HG03354 (cell line): ENCODE measurements around the gene AMFR.

Experiments used
- ATAC-seq: cut with Tn5 transposase; IDR thresholded peaks from one replicate; pipeline ENCODE4 v1.9.1; 2021; ENCODE audit warnings: mild to moderate bottlenecking; ENCODE audit not compliant: unreplicated experiment, poor library complexity, severe bottlenecking

The AMFR gene

DNA sequence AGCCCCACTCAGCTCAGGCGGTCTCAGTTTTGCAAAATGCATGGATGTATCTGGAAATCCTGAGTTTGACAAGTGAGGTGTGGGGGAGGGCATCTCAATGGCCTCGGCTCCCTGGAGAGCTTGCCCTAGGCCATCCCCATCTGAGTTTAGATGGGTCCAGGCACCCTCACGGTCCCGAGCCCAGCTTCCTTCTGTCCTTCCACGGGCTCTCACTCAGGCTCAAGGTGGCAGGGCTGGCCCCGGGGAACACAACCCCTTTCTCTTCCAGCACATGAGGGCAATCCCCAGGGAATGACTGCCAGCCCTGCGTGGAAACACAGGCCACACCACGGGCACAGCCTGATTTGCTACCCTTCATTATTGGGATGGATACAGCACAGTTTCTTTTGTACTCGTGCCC, 58.4 kb downstream of the AMFR start:
- ATAC-seq, result no peak

DNA sequence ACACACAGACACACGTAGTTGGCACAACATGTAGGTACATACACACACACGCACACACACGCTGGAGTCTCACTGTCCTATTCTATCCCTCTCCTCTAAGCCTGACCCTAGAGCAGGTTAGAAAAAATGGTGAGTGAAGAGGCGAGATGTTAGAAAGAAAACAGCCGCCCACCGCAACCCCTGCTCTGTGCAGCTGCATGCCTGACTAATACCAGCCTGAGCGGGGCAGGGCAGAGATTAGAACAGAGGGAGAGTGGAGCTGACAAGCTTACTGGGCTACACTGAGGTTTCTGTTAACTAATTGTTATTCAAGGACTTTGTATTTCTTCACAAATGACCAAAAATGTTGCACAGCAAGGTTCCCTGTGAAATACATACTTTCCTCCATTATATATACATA, 59.8 kb downstream of the AMFR start:
- ATAC-seq, result no peak

DNA sequence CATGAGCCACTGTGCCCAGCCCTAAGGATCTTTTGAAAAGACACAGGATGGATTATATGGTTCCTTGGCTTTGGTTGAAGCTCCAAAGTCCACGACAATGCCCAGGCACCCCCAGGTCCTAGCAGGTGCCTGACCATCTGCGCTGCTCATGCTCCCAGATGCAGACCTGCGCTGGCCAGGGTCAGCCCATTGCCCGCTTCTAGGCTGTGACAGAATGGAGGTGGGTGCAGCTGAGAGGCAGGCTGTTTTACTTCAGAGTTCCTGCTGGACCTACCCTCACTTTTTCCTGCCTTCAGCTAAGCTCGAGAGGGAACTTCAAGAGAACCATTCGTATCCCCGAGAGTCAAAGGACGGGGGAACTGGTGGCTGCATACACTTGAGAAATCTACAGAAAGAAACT, 60.5 kb downstream of the AMFR start:
- ATAC-seq, result no peak

DNA sequence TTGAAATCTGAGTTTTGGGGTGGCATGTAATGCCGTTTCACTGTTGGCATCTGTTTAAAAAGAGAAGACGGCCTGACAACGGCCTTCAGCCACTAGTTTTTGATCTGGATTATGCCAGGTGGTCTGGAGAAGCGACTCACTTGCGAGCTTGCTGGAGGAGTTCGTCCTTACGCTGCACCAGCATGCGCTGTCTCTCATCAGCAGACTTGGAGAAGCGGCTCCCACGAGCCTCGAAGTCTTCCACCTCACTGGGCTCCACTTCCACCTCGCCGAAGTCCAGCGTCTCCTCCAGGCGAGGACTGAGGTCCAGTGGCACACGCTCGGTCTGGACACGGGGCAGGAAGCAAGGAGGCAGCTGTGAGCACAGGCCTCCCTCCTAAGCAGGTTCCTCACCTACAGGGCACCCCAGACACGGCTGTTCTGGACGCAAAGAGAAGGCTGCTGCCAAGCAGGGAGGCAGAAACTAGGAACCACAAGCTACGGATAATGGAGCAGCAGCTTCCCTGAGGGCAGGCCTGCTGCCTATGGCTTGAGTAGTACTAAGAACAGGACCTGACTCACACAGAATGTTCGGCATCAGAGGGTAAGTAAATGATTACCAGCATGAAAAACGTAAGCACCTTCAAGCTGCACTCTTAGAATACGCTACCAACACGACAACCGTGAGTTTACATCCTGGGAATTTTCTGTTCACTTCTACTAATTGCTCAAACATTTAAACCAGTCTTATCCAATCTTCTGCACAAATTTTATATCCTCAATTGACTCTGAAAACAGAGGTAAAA, 61.4 kb downstream of the AMFR start:
- ATAC-seq, result no peak

DNA sequence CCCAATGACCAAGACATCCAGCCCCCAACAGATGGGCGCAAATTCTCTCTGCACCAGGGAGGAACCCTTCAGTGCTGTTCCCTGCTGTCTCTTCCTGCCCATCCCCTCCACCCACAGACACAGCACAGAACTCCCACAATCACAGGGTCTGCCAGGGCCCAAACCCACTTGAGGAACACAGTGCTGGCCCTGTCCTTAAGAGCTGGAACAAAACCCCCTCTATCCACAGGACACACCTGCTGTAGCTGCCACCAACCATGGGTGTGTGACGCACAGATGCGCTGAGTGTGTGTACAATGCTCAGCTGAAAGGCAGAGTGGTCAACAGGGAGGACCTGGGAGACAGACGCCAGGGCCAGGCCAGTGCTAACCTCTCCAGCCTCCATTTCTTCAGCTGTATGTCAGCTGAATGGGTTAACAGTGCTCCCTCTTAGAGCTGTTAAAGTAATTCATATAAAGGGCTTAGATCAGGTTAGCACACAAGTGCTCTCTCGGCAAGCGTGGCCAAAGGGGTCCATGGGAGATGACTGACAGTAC, 62.1 kb downstream of the AMFR start:
- no peak for ATAC-seq

DNA sequence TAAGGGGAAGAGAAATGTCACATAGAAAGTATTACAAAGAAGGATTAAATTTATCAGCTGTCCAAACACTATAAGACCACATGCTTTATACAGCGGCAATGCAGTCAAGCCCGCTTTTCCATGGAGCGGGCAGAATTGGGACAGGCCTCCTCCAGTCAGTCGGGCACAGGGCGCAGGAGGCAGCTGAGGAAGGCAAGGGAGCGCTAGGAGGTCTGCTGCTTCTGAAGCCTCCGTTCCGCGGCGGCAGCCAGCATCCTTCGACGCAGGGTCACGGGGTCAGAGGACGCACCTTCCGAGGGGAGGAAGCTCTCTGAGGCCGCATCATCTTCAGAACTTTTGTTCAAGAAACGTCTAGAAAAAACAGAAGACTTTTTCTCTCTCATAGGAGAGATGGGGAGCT, 62.6 kb downstream of the AMFR start:
- no peak for ATAC-seq

DNA sequence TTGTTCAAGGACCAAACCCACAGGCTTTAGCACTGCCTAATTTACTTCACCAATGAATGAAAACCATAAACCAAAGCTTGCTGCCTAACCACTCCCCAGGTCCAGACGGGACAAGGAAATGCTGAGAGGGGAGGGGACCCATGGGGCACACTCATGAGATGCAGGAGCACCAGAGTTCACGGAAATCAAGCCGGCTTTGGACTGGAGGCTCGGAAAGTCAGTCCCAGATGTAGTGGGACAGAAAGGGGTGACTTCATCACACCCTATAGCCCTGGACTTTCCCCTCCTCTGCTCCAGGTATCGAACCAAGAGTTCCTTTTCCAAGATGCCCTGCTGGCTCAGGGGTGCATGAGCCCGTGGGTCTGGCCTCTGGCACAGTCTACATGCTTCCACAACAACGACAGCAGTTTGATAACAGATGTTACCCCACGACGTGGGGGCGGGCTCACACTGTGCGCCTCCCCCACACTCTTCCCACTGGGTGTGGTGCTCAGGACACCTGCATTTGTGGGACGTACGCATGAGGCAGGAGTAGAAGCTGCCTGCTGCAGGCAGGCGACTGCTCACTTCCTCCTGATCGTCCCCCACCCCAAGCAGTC, 63.2 kb downstream of the AMFR start:
- ATAC-seq, result no peak

DNA sequence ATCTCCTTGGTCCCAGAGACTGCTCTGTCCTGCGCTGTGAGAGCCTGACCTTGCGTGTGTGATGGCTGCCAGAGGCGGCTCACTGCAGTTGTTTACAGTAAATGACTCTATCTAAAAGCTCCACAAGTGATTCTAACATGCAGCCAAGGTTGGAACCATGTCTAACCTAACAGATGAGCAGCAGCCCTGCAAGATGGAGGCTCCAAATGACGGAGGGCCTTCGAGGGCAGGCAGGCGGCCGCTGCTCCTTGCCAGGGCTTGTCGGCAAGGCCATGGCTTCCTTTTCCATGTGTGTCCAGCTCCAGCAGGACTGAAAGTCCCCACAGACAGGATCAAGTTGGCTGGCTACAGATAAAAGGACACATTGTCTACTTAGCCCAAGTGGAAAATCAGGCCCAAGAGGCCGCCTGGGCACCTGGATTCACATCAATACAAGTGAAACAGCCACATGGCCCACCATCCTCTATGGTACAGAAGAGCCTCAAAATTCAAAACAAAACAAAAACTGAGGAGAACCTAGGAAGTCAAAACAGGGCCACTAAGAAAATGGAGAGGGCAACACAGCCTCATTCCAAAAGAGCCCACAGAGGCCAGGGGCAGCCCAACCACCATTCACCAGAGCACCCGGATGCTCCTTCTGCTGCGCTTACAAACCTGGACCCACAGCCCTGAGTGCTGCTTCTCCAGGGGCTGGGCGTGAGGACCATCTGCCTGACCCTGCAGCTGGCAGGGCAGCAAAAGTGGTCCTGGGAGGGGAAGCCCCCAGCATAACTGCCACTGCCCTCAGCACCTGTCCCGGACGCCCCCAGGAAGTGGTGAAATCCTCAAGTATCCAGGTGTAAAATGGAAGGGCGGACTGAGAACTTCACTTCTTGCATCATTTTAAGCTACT, 65.0 kb downstream of the AMFR start:
- ATAC-seq, result no peak

DNA sequence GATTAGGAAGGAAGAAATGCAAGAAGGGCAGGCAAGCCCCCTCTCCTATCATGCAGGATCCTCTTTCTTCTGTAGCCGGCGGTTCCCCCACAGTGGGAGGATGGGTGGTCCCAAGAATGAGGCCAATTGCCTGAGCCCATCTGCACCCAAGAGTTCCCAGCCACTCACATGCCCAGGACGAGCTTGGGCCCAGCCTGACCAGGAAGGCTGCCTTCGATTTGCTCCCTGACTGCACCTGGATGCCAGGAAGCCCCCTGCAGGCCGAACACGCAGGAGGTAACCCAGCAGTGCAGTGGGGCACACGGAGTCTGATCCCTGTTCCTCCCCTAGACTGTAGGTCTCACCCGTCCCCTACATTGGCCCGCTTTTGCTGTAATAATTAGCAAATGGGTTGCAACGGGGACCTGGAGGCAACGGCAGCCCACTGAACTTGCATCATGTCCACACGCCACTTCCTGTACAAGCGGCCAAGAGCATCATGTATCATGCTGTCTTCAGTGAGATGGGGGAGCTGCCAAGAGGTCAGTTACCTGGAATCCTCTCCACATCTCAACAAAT, 67.5 kb downstream of the AMFR start:
- ATAC-seq, result no peak

DNA sequence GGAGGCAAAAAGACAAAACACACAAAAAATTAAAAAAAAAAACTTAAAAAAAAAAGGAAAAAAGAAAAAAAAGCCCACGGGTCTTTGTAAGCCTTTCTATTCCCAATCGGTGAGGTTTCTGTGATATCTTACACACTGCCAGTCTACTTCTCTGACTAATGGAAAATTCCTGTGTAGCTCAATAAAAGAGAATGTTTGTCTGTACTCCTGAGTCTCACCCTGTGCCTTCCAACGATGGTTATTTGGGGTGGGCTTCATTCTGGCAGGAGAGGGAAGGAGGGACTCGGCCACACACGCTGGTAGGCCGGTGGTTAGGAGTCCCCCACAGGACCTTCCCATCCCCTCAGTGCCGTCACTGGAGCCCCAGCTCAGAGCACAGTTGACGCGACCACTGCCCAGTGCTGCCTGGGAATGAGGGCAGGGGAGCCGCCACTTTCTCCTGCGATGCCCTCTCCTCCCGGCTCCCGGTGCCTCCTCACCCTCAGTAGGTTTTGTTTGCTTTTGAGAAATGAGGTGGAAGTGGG, 68.0 kb downstream of the AMFR start:
- peak; percentile 12 for ATAC-seq

DNA sequence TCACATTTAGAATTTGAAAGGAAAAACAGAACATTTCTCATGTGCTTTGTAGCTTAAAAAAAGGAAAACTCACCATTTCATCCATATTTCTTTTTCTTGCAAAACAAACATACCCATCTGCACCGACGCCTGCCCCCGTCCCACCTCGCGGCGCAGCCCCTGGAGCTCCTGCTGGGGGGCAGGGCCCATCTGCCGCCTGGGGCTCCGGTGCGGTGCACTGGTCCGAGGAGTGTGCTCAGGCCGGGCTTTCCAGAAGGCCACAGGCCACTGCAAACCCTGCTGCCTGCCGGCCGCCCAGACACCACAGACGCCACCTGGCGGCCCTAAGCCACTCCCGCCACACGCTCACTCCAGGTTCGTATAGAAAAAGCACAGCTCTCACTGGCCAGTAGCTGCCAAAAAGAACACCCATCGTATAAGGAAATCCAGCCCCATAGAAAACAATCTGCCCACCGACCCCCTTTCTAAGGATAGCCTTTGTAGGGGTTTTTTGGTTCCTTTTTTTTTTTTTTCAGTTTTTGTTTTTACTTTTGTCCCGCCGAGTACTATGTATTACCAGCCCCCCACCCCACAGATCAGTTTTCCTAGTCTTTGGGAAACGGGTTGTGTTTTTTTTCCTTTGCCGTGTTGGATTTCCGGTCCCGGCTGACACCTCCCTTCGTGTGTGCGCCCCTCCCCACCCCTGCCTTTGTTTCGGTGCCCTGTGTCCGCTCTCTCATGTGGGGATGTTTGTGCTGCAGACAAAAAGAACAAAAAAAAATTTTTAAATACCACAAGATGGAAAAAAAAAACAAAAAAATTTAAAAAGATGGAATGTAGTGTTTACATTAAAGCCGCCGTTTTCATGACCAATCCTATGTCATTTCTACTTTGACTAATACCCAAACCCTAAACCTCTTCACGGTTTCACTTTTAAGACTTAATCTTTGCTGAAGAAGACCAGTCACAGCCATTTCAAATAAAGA, 68.8 kb downstream of the AMFR start:
- ATAC-seq, result peak; percentile 91

DNA sequence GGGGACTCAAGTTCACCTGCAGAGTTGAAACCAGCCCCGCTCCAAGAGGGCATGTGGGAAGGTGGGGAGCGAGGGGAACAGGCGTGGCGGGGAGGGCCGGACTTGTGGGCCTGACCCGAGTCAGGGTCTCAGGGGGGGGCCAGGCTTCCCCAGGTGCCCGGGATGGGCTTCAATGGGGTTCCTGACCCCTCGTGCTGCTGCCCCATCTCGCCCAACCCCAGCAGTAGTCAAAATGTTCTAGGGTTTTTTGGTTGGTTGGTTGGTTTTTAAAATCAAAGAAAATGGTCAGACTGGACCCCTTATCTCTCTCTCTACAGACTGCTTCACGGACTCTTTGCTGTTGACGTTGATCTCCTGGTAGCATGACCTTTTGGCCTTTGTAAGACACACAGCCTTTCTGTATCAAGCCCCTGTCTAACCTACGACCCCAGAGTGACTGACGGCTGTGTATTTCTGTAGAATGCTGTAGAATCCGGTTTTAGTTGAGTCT, 69.5 kb downstream of the AMFR start:
- ATAC-seq, result no peak

DNA sequence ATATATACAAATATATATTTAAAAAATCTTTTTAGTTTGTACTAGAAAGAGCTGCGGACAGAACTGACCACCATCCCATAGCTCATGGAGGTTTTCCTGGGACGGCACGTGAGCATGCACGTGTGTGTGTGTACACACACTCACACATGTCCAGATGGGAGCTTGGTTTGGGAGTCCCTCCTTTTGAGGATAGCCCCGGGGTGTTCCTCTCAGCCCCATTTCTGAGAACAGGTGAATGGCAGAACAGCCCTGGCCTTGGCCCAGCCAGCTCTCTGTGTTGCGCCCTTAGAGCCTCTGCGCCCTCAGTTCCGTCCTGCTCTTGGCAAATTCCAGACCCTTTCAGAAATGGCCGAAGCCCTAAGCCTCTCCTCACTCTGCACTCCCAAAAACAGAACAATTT, 70.1 kb downstream of the AMFR start:
- ATAC-seq, result no peak

DNA sequence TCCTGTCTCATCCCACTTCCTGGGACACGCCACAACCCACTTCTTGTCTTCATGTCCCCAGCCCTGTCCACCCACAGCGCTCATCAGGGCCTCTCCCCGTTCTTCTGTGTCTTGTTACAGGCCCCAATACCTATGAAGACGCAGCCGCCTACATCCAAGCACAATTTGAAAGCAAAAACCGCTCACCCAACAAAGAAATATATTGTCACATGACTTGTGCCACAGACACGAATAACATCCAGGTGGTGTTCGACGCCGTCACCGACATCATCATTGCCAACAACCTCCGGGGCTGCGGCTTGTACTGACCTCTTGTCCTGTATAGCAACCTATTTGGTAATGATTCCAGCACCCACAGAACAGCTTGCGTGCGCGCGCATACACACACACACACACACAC, 70.6 kb downstream of the AMFR start:
- ATAC-seq, result no peak

DNA sequence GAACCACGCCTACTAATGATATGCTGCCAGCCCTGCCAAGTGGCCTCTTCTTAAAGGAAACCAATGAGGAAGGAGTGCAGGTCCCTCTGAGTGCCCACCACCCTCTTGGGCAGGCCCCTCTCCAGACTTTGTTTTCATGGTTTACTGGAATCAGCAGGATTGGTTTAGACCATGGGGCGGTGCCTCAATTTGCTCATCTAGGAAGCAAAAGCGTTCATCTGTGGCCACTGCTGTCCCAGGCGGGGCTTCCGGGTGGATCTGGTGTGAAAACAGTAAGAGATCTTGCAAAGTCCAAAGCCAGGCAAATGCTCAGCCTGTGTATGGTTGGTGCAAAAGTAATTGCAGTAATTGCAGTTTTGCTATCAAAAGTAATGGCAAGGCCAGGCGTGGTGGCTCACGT, 71.3 kb downstream of the AMFR start:
- ATAC-seq, result no peak

DNA sequence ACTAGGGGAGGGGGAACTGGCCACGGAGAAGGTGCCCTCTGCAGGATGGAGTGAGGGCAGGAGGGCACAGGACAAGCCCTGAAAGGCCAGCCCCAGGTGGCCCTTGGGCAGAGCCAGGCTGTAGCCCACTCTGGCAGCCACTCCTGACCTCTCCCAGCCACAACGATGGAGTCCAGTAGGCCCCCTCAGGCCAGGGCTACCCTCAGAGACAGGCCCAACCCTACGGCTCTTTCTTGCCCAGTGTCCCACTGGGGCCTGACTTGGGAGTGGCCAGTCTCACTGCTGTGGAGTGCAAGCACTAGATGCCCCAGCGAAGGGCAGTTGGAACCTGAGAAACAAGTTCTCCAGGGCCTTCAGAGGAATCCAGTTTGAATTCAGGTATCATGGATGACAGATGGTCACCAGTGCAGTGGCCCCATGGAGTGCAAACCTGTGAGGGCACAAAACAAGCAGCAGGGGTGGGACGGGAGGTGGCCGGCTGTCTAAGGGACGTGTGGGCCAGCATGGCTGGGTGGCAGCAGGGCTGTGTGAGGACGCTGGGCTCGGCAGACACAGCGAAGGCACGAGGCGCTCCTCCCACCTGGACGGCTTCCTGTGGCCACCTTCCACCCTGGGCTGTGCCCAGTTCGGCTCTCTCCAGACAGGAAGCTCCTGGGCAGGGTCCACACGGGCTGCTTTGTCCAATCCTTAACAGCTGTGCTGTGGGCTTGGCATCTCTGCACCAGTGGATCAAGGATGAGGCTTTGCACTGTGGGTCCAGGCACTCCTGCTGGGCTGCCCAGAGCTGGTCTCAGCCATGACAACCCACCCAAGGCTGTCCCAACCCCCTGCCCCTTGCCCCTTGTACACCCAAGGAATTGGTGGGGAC, 72.1 kb downstream of the AMFR start:
- no peak for ATAC-seq

DNA sequence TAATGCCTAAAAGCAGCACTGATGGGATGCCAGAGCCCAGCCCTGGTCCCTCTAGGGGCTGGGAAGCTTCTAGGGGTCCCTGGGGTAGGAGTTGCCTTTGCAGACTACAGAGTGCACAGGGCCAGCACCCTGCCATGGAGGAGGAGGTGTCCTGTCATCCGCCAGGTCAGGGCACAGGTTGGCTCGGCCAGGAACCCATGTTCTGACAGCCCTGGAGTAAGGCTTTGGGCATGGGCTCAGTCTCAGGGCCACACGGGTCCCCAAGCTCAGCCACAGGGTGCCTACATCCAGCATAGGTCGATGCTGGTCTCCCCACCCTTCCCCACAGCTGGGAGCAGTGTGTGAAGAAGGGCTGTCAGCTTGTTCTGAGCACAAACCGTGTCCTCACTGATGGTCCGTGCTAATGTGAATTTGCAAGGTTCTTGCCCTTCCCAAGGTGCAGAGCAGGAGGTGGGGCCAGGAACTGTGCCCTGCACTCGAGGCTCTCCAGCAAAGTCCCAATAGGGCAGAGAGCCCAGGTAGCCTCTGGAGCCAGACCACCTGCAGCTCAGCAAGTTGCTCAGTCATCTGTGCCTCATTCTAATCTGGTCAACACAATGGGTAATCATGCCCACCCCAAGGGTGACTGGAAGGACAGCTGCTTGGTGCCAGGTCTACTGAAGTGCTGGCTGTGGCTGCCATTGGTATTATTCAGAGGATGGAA, 72.8 kb downstream of the AMFR start:
- ATAC-seq, result no peak
